Measurements from ENCODE around the gene GRAMD2B.

DNA sequence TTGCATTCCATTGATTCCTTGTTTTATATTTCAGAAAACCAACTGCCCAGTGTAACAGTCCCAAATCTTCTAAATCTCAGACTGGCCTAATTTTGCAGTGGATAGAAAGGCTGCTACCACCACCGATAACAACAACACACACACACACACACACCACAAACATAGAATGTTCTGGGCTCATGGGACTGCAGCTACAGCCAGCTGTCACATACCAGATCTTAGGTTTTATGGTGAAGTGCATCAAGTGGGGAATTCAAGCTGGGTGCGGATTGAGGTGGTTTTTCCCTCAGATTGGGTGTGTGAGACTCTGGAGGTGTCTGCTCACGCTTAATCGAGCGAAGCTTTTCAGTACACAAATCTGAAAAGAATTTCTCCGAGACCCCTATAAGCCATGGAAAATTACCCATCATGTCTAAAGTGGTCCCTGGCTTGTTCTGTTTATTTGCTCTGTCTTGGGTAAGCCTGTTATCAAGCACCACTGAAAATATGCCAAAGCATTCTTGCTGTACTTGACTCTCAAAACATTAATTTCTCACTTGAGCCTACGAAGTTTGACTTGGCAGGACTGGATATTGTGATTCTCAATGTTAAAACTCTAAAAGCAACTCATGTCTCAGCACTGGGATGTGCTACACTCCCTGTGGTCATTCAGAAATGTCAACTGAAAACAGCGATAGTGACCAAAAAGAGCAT, 100.8 kb downstream of the GRAMD2B start:
- no peak for TF ChIP-seq EZH2phosphoT487 (IDR thresholded peaks at IDR 0.05; ENCODE audit: insufficient read depth, low read depth)
- no peak for TF ChIP-seq EZH2 (IDR thresholded peaks at IDR 0.05; ENCODE audit: insufficient read depth, poor library complexity, severe bottlenecking)

Measured in GM23248 (cell line).